HG02678 (cell line): ENCODE data around the gene HTR5A.
A peak's percentile ranks its signal among the peaks of the same experiment; 100 is the strongest.
"Not testable (repeated sequence)": the region's sequence is repeated elsewhere in the genome, so short reads cannot be mapped to it uniquely, and the experiment has no call there.

Experiments used
- ATAC-seq: cut with Tn5 transposase; IDR thresholded peaks from one replicate; pipeline ENCODE4 v1.9.1; 2021; ENCODE audit warnings: mild to moderate bottlenecking, moderate library complexity; ENCODE audit not compliant: unreplicated experiment

Gene HTR5A

DNA sequence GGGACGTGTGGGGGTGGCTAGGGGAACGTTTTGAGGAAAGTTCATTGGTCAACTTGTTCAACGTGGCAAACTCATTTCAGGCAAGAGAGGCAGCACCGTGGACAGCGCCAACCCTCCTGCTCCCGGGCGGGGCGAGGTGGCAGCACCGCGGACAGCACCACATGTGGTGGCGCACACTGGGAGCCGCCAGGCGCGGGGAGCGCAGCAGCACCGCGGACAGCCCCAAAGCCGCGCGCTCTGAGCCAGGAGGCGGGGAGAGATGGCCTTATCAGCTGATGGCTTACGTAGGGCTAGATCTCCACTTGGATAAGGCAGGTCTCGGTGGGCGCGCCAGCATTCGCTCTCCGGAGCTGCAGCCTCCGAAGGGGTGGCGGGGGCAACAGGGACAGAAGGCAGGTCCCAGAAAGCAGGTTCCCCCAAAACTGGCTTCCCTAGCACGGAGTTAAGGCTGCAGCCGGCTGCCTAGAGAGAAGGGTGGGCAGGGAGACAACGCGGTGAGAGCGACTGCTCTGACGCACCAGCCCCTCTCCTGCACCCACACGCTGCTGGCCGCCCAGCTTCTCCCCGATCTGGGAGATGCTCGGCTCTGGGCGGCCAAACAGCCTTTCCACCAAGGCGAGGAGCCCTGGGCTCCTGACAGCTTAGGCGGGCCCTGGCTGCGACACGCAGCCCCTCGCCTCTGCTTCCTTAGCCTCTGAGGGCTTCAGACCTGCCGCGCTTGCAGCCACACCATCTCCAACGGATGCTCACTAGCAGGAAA is at the start of gene HTR5A:
TSS of gene HTR5A (plus strand) at position 333 of the 760 bp plus-strand sequence. CDS start 576 bp downstream, outside the sequence.
- peak; percentile 99 for ATAC-seq

DNA sequence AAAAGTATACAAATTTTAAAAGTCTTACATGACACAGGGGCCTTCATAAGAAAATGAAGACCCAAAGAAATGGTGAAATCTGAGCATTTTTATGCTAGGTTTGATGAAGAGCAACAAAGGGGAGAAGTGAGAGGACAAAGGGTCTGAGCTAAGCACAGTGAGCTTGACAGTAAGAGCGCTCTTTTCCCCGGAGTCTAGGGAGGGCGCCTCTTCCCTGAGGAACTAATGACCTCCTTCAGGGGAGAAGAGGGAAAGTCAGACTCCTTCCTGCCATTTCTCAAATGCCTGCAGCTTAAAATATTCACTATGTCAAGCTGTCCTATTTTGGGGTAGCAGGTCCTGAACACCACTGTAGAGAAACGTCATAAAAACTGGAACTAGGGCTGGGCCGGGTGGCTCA is 49.1 kb upstream of the HTR5A start:
- no peak for ATAC-seq

DNA sequence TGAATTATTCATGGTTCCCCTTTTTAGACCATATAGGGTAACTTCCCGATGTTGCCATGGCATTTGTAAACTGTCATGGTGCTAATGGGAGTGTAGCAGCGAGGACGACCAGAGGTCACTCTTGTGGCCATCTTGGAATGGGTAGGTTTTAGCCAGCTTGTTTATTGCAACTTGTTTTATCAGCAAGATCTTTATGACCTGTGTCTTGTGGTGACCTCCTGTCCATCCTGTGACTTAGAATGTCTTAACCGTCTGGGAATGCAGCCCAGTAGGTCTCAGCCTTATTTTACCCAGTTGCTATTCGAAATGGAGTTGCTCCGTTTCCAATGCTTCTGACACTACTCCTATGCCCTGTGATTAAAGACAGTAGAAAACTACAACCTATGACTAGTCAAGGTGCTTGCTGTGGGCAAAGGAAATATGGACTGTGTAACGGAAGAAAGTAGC is 48.4 kb upstream of the HTR5A start:
- ATAC-seq = no peak

DNA sequence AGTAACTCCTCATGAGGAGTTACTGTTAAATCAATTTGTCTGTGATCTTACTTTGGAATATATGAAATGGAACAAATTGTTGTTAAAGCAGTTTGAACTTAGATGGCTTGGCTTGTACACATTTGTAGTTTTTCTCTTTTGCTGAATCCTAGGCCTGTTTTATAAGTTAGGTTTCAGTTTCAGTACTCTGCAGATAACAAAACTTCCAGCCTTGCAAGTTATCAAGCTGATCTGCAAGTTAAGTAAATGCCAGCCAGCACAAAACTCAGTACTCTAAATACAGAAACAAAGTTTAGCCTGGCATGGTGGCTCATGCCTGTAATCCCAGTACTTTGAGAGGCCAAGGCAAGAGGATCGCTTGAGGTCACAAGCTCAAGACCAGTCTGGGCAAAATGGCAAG is 42.2 kb upstream of the HTR5A start:
- no peak for ATAC-seq

- no peak for ATAC-seq
Measured at GRCh38 chr7:155032978-155033377, 37.1 kb upstream of the HTR5A start.

DNA sequence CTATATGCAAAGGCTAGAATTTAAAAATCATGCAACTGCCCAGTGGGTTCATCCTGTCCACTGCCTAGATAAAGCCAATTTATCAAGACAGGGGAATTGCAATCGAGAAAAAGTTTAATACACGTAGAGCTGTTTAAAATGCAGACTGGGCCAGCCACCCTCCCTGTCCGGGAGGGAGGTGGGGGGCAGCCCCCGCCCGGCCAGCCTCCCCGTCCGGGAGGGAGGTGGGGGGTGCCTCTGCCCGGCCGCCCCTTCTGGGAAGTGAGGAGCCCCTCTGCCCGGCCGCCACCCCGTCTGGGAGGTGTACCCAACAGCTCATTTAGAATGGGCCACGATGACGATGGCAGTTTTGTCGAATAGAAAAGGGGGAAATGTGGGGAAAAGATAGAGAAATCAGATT is 35.6 kb upstream of the HTR5A start:
- ATAC-seq = not testable (repeated sequence)

DNA sequence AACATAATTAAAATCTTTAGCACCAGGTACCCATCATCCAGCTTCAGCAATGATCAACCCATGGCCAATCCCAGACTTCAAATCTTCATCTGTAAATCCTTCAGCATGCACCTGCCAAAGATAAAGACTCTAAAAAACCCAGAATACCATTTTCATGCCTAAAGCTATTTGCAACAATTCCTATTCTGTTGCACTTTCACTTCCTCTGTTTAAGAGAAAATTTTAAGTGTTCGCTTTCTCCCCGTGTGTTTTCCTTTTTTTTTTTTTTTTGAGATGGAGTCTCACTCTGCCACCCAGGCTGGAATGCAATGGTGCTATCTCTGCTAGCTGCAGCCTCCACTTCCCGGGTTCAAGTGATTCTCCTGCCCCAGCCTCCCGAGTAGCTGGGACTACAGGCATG is 31.8 kb upstream of the HTR5A start:
- no peak for ATAC-seq

- ATAC-seq = no peak
Measured at GRCh38 chr7:155043756-155044155, 26.4 kb upstream of the HTR5A start.

DNA sequence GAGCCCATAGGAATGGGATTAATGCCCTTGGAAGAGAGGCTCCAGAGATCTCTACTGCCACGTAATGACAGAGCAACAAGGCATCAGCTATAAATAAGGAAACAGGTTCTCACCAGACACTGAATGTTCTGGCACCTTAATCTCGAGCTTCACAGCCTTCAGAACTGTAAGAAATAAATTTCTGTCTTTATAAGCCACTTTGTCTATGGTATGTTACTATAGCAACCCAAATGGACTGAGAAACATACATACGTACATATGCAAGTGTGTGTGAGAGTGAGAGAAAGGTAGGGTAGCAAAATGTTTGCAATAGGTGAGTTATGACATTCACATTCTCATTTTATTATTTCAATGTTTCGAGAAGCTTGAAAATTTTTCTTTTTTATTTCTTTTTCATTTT is 22.1 kb upstream of the HTR5A start:
- ATAC-seq = no peak

DNA sequence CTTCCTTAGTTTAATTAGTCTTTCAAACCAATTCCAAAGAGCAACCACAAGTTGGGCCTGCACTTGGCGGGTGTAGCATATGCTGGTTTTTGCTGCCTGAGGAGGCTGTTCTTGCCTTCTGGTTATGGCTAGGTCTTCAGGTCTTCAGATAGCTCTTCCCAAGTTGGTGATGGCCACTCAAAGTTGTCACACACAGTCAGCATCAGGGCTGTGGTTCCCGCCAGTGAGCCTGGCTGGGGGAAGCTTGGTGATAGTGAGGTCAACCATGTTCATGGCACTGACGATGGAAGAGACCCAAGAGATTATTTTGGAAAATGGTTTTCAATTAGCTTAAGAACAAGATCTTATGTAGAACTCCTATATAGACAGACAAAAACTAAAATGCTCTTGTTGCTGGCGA is 18.8 kb upstream of the HTR5A start:
- ATAC-seq = no peak

- no peak for ATAC-seq
Measured at GRCh38 chr7:155053002-155053401, 17.1 kb upstream of the HTR5A start.

DNA sequence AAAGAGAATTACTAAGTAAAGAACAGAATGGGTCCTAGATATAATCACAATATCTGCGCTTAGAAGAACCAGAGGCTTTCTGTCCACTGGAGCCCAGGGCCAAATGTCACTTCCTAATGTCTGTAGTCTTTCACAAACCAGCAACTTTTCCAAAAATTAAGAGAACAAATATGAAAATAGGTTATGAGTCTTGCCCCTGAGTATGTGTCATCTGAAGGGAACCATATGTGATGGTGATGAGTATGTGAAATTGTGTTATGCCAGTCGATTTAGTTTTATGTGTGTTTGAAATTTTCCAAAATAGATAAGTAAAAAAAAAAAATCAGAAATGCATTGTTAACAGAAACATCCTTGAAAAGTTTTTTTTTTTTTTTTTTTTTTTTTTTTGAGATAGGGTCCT is 15.4 kb upstream of the HTR5A start:
- no peak for ATAC-seq

DNA sequence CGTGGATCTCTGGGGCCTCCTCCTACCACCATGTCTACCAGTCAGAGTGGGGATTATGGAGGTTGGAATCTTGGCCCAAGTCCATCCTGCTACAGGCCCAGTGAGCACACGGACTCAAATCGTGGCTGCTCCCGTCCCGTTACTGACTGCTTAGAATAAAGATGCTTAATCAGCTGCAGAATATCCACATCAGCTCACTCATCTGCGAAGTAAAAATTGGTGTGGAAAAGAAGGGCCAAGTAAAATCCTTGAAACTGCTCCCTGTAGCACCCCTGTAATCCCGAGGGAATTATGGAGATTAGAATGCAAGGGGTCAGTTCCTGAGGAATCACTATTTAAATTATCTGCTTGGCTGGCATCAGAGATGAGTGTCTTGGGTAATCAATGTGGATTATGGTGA is 13.0 kb upstream of the HTR5A start:
- ATAC-seq = no peak

GRCh38 chr7:155058896-155059295 is 11.2 kb upstream of the HTR5A start:
- ATAC-seq = no peak

DNA sequence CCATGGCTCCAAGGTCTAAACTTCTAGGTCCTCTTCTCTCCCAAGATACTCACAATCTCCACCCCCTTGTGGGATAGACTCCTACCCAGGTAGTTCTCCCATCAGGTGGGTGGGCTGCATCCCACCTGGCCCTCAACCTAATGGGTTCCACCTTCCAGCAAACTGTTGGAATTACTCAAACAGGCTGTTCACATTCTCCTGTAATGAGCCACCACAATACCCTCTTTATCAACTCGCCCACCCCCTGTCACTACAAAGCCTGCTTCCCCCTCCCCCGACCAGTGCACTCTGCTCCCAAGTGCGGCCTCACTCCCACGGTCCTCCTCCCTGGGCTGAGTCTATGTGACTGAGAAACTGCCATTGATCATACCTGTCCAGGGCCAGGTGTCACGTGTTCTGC is 10.4 kb upstream of the HTR5A start:
- ATAC-seq = no peak

DNA sequence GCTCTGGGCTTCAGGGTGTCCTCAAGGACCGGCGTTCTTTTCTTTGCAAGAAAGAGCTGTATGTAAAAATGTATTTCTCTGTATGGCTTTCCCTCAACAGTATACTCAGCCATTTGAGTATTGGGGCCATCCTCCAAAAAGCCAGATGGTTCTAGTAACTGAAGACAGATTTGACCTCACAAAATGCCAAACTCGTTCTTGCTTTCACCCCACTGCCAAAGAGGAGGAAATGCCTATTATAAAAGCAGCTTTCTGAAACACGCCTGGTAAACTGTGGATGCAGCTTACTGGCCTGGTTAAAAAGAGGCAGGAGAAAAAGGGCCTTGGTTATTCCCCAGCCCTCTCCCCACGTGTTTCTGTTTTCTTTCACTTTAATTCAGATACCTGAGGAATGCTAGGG is 7.7 kb upstream of the HTR5A start:
- ATAC-seq = no peak

- ATAC-seq = no peak
Measured at GRCh38 chr7:155064186-155064585, 5.9 kb upstream of the HTR5A start.

DNA sequence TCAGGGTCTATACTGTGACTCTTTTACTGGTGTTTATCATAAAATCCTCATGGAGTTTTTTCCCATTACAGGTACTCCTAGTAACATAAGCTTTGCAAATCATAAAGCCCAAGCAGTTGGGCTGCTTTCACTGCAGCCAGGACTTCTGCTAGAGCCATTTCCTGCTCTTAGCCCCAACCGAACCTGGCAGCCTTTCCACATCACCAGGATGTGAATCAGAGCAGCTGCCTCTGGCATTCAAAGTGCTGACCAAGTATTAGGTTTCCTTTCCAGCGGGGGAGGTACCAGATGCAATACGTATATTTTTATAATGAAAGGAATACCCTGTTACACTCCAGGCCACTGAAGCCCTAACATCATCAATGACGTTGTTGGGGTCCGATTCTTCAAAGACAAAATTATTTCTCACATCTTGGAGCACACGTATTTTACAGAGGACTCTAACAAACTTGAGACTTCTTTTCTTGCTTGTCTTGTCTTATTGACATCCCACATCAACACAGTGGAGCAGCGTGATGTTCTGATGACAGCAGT is 3.6 kb upstream of the HTR5A start:
- ATAC-seq = no peak

GRCh38 chr7:155071121-155071651 is 1.1 kb downstream of the HTR5A start:
- no peak for ATAC-seq

DNA sequence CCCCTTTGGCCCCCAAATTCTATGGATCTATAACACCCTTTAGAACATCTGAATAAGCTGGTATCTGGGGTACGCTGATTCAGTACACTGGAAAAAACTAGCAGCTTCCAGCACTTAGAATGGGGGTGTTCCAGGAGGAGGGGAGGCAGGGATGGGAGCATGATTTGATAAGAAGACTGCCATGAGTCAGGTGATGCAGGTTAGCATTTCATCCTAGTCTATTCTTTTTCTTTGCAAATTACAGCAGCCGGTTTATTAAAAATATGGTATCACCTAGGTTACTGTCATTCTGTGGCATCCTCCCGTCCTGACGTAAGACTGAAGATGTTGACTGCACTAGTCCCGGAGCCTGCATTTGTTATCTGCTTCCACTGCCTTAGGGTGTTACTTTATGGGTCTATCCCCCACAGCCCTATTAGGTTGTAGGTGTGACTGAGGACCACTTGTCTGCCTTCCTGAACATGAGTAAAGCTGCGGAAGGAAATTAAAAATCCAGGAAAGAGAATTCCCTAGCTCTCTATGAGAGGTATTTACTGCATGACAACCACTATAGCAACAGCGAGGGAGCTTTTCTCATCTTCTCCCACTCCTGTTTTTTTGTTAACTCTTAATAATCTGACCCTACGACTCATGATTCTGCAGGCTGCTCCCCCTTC is 1.9 kb downstream of the HTR5A start:
- no peak for ATAC-seq

DNA sequence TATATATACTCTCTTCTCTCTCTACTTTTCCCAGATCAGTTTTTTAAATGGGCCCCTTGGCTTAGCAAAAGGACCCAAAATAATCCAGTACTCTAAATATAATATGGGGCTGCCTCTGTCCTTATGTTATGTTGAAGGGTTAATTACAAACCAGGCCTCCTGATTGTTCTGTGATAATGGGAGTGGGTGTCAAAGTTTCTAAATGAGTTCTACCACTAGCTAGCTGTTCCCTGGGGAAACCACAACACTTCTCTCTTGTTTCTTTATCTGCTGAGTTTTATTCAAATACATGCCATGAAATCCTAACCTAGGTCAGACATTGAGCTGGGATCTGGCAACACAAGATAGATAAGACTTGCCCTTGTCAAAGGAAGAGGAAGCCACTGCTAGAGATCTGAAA is 3.8 kb downstream of the HTR5A start:
- ATAC-seq = no peak

GRCh38 chr7:155084021-155084420 is 13.9 kb downstream of the HTR5A start:
- ATAC-seq = no peak
